Placental pericyte (primary cell): ENCODE results near the gene STX16. TPM values are rescaled to one million over a fixed set of nuclear protein-coding genes. Genes with fewer than 3 reads are reported as not detected.

Source experiments
- total RNA-seq: library from RNA; depleted of rRNA; stranded (reverse); fragments of >200 nt; gene quantifications from 2 replicates; pipeline ENCODE4 v1.2.3, GENCODE V29; 2012

STX16 gene
- total RNA-seq: 35.5 and 36.8 TPM in 2 replicates

GRCh38 chr20:58650776-58651558, at the start of gene STX16:
TSS of gene STX16 (plus strand) at chr20:58651283. CDS start at chr20:58652007, 724 bp downstream.

GRCh38 chr20:58692579-58693225, 41.6 kb downstream of the STX16 start, which contains the start of gene NPEPL1:
TSS of gene NPEPL1 (plus strand) at chr20:58692800. CDS start at chr20:58692901, 101 bp downstream.

Other genes with a start within 250 kb of the STX16 start
- gene APCDD1L, start 135.9 kb upstream of the STX16 start, total RNA-seq: 3.5 and 30.2 TPM in 2 replicates
- gene NPEPL1, start 41.5 kb downstream of the STX16 start, total RNA-seq: 33.2 and 45.3 TPM in 2 replicates
- gene GNAS-AS1, start 199.6 kb downstream of the STX16 start, total RNA-seq: 0.44 and 1.0 TPM in 2 replicates
- 357 and 892 TPM in 2 replicates for gene GNAS, start 201.4 kb downstream of the STX16 start, total RNA-seq